HepG2 (cell line): Measurements from ENCODE around the gene FMC1.

ENCODE experiments used
- CEBPG ChIP-seq: IDR thresholded peaks from 2 replicates; pipeline ENCODE4 v1.6.1; 2016
- TOPORS ChIP-seq: sonication (generic); formaldehyde crosslinking; IDR thresholded peaks from 2 replicates; pipeline ENCODE4 v1.8.0; 2023; ENCODE audit warnings: mild to moderate bottlenecking, missing genetic modification reagents
- TF ChIP-seq, protein P1 (sequence below): sonication (generic); formaldehyde crosslinking; IDR thresholded peaks from 2 replicates; pipeline ENCODE4 v1.5.0; 2020; ENCODE audit warnings: mild to moderate bottlenecking, missing genetic modification reagents, moderate library complexity
- TF ChIP-seq, protein P2 (sequence below): IDR thresholded peaks from 2 replicates; pipeline ENCODE4 v1.6.1; 2012; ENCODE audit warnings: inconsistent platforms
- TF ChIP-seq, protein P3 (sequence below), 2 experiments: IDR thresholded peaks; 2 replicates each; pipeline ENCODE4 v1.6.1; 2011 to 2012; ENCODE audit warnings: low read length in 2 of 2, borderline replicate concordance in 1 of 2, low read depth in 1 of 2, mild to moderate bottlenecking in 1 of 2, moderate library complexity in 1 of 2
- TF ChIP-seq, protein P4 (sequence below): sonication (generic); formaldehyde crosslinking; IDR thresholded peaks from 2 replicates; pipeline ENCODE4 v1.9.0; 2021; ENCODE audit warnings: missing genetic modification reagents, borderline replicate concordance

DNA sequence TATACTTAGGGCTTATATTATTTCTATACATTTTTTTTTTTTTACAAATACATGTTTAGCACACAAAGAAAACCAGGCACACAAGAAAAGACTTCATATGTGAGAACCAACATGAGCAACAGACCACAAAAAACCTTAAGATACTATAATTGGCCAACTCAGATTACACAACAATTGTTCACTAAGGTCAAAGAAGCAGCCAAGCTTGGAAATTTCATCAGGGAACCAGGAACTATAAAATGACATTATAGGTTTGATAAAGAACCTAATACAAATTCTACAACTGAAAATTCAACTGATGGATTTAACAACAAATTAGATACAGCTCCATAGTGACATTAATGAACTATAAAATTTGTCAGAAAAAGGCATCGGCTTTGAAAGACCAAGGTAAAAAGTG, 14.2 kb downstream of the FMC1 start:
- TF ChIP-seq CEBPG (CRISPR knock-in tag), result no peak
- TF ChIP-seq, protein P1, sequence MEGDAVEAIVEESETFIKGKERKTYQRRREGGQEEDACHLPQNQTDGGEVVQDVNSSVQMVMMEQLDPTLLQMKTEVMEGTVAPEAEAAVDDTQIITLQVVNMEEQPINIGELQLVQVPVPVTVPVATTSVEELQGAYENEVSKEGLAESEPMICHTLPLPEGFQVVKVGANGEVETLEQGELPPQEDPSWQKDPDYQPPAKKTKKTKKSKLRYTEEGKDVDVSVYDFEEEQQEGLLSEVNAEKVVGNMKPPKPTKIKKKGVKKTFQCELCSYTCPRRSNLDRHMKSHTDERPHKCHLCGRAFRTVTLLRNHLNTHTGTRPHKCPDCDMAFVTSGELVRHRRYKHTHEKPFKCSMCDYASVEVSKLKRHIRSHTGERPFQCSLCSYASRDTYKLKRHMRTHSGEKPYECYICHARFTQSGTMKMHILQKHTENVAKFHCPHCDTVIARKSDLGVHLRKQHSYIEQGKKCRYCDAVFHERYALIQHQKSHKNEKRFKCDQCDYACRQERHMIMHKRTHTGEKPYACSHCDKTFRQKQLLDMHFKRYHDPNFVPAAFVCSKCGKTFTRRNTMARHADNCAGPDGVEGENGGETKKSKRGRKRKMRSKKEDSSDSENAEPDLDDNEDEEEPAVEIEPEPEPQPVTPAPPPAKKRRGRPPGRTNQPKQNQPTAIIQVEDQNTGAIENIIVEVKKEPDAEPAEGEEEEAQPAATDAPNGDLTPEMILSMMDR (CRISPR knock-in tag), result no peak
- TF ChIP-seq, protein P2, sequence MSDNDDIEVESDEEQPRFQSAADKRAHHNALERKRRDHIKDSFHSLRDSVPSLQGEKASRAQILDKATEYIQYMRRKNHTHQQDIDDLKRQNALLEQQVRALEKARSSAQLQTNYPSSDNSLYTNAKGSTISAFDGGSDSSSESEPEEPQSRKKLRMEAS, result no peak
- TF ChIP-seq, protein P3, sequence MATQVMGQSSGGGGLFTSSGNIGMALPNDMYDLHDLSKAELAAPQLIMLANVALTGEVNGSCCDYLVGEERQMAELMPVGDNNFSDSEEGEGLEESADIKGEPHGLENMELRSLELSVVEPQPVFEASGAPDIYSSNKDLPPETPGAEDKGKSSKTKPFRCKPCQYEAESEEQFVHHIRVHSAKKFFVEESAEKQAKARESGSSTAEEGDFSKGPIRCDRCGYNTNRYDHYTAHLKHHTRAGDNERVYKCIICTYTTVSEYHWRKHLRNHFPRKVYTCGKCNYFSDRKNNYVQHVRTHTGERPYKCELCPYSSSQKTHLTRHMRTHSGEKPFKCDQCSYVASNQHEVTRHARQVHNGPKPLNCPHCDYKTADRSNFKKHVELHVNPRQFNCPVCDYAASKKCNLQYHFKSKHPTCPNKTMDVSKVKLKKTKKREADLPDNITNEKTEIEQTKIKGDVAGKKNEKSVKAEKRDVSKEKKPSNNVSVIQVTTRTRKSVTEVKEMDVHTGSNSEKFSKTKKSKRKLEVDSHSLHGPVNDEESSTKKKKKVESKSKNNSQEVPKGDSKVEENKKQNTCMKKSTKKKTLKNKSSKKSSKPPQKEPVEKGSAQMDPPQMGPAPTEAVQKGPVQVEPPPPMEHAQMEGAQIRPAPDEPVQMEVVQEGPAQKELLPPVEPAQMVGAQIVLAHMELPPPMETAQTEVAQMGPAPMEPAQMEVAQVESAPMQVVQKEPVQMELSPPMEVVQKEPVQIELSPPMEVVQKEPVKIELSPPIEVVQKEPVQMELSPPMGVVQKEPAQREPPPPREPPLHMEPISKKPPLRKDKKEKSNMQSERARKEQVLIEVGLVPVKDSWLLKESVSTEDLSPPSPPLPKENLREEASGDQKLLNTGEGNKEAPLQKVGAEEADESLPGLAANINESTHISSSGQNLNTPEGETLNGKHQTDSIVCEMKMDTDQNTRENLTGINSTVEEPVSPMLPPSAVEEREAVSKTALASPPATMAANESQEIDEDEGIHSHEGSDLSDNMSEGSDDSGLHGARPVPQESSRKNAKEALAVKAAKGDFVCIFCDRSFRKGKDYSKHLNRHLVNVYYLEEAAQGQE (IDR thresholded peaks at IDR 0.05; ENCODE audit: borderline replicate concordance in 1 of 2, low read depth in 1 of 2, low read length in 2 of 2), result no peak
- TF ChIP-seq, protein P4, sequence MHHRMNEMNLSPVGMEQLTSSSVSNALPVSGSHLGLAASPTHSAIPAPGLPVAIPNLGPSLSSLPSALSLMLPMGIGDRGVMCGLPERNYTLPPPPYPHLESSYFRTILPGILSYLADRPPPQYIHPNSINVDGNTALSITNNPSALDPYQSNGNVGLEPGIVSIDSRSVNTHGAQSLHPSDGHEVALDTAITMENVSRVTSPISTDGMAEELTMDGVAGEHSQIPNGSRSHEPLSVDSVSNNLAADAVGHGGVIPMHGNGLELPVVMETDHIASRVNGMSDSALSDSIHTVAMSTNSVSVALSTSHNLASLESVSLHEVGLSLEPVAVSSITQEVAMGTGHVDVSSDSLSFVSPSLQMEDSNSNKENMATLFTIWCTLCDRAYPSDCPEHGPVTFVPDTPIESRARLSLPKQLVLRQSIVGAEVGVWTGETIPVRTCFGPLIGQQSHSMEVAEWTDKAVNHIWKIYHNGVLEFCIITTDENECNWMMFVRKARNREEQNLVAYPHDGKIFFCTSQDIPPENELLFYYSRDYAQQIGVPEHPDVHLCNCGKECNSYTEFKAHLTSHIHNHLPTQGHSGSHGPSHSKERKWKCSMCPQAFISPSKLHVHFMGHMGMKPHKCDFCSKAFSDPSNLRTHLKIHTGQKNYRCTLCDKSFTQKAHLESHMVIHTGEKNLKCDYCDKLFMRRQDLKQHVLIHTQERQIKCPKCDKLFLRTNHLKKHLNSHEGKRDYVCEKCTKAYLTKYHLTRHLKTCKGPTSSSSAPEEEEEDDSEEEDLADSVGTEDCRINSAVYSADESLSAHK (CRISPR knock-in tag), result no peak
- TF ChIP-seq TOPORS (CRISPR knock-in tag), result no peak
